Measurements from ENCODE around the gene BMP6.

The BMP6 gene

DNA sequence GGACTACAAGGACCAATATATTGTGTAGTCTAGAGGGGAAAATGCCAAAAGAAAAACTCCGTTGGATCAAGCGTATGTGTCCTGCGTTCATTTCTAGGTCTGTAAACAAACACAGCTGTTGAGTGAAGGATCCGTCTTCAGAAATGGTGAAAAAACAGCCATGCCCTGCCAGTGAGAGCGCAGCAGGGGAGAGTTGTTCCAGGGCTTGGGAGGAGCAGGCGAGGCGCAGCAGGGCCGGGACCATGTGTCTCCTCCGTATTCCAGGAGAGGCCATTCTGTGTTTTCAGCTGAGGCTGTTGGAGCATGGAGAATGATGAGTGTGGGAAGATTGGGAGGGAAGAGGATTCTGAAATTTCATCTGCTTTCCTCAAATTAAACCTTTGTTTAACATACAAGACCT, 38.0 kb downstream of the BMP6 start:
- TF ChIP-seq, protein P1, sequence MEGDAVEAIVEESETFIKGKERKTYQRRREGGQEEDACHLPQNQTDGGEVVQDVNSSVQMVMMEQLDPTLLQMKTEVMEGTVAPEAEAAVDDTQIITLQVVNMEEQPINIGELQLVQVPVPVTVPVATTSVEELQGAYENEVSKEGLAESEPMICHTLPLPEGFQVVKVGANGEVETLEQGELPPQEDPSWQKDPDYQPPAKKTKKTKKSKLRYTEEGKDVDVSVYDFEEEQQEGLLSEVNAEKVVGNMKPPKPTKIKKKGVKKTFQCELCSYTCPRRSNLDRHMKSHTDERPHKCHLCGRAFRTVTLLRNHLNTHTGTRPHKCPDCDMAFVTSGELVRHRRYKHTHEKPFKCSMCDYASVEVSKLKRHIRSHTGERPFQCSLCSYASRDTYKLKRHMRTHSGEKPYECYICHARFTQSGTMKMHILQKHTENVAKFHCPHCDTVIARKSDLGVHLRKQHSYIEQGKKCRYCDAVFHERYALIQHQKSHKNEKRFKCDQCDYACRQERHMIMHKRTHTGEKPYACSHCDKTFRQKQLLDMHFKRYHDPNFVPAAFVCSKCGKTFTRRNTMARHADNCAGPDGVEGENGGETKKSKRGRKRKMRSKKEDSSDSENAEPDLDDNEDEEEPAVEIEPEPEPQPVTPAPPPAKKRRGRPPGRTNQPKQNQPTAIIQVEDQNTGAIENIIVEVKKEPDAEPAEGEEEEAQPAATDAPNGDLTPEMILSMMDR (conservative IDR thresholded peaks at IDR 0.05): no peak
- H3K27ac ChIP-seq: no peak overlapping the region

DNA sequence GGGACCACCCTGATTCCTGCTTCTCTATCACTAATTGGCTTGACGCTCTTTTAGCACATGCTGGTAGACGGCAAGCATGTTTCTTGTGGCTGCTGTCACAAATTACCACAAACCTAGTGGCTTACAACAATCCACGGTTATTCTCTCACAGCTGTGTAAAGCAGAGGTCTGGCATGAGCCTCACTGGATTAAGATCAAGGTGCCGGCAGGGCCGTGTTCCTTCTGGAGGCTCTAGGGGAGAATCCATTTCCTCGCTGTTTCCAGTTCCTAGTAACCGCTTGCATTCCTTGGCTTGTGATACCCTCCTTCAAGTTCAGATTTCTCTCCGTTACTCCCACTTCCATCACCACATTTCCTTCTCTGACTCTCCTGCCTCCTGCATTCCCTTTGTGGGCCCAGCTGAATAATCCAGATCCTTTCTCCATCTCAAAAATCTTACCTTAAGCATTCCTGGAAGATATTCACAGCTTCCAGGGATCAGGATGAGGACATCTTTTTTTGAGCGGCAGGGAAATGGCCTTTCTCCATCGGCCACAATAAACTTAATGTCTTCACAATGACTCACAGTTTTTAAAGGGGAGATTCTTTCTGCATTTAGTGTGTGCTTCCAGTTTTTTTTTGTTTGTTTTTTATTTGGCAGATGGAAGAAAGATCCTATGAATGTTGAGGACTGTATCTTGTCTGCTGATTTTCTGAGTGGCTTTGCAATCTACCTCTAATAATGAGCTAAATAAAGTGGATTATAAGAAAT, 39.9 kb downstream of the BMP6 start:
- no peak overlapping the region for H3K27ac ChIP-seq
- TF ChIP-seq, protein P1 (conservative IDR thresholded peaks at IDR 0.05): no peak

DNA sequence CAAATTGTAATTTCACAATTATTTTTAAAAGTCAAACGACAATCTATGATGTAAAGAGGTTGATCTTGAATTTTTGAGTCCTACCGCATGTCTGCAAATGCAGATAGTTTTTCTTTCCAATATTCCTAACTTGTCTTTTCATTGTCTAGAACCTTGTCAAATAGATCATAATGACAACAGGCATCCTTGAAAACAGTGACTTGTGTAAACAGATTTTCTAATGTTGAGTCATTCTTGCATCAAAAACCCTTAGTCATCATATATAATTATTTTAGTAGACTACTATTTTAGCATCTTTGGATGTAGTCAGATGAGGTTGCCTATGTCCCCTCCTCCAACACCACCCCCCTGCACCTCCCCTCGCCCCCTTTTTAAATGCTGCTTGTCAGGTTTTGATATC, 43.8 kb downstream of the BMP6 start:
- TF ChIP-seq, protein P1 (conservative IDR thresholded peaks at IDR 0.05): no peak

DNA sequence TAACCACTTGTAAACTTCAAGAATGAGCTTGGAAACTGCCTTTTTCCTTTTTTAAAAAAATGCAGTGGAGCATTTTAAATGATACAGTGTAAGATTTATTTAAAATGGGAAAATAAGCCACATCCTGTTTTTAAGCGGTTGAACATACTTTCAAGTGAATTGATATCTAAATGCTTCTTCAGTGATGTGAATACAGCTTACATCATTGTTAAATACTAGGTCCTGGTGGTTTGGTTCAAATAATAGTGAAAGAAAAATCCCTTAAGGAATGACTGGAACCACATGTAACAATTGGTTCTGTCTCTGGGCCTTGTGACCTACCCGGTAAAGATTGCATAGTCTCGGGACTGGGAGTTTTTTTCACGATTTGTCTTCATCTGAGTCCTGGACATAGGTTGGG, 44.2 kb downstream of the BMP6 start:
- TF ChIP-seq, protein P1 (conservative IDR thresholded peaks at IDR 0.05): no peak
- no peak overlapping the region for H3K27ac ChIP-seq

More for the DNA sequence above, 43.8 kb downstream of the BMP6 start:
- H3K27ac ChIP-seq: no peak overlapping the region

DNA sequence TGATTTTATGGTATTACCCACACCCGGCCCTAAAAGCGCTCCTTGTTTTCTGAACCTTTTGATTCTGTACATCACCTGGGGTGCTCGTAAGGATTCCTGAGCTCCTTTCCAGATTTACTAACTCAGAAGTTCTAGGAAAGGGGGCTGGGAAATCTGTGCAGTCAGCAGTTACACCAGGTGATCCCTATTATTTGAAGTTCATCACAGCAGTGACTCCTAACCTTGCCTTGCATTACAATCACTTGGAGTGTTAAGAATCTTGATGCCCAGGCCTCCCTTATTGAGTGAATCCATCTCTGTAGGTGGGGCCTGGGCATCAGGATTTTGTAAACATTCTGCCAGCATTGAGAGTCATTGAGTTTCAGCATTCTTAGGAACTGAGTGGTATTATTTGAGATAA, 44.7 kb downstream of the BMP6 start:
- TF ChIP-seq, protein P1 (conservative IDR thresholded peaks at IDR 0.05): no peak
- no peak overlapping the region for H3K27ac ChIP-seq

DNA sequence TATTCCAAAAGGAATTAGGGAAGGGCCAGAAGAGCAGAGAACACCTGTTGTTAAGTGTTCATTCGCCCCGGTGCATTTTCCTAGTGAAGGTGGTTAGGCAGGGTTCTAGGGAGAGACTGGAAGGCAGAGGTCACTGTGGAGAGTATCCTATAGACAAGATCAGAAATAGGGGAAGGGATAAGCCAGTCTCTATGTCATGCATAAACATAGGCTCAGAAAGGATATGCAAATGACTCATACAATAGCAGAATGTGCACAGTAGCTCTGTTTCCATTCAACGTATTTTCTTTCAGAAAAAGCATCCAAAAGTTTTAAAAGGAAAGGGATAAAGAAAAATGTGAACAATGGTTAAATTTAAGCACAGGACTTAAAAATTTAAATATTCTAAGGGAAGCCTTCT, 47.4 kb downstream of the BMP6 start:
- no peak overlapping the region for H3K27ac ChIP-seq
- TF ChIP-seq, protein P1 (conservative IDR thresholded peaks at IDR 0.05): no peak

DNA sequence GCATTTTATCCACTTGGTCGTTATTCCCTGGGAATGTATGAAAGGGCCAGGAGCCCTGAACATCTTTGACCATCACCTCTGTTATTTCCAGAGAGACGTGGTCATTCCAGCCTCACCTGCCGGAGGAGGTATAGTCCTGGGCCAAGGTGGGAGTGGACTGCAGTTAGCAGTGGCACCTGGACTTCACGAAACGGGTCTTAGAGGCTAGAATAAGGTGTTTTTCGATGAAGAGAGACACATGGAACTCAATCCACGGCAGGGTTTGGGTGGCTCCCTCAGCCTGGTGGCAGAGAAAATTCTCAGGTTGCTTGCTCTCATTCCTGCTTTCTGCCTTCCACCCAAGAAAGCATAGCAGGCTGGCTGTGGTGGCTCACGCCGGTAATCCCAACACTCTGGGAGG, 48.0 kb downstream of the BMP6 start:
- no peak overlapping the region for H3K27ac ChIP-seq
- TF ChIP-seq, protein P1 (conservative IDR thresholded peaks at IDR 0.05): no peak
